Panc1 (cell line): ENCODE results near the gene ATP2C1.

Experiments used
- POLR2AphosphoS5 ChIP-seq: IDR thresholded peaks from 2 replicates; pipeline ENCODE4 v1.6.1; 2012; ENCODE audit warnings: mild to moderate bottlenecking, low read depth, low read length, moderate library complexity
- REST ChIP-seq, 2 experiments: IDR thresholded peaks; 2 replicates each; pipeline ENCODE4 v1.6.1; 2011 to 2012; ENCODE audit warnings: low read depth in 2 of 2, control low read depth in 1 of 2, low read length in 1 of 2, mild to moderate bottlenecking in 1 of 2, moderate library complexity in 1 of 2; ENCODE audit not compliant: insufficient read depth in 1 of 2
- TF ChIP-seq, protein P1 (sequence below): fragments of 450-650 bp; IDR thresholded peaks from 2 replicates; pipeline ENCODE4 v1.5.1; 2017; ENCODE audit warnings: mild to moderate bottlenecking

- TF ChIP-seq, protein P1, sequence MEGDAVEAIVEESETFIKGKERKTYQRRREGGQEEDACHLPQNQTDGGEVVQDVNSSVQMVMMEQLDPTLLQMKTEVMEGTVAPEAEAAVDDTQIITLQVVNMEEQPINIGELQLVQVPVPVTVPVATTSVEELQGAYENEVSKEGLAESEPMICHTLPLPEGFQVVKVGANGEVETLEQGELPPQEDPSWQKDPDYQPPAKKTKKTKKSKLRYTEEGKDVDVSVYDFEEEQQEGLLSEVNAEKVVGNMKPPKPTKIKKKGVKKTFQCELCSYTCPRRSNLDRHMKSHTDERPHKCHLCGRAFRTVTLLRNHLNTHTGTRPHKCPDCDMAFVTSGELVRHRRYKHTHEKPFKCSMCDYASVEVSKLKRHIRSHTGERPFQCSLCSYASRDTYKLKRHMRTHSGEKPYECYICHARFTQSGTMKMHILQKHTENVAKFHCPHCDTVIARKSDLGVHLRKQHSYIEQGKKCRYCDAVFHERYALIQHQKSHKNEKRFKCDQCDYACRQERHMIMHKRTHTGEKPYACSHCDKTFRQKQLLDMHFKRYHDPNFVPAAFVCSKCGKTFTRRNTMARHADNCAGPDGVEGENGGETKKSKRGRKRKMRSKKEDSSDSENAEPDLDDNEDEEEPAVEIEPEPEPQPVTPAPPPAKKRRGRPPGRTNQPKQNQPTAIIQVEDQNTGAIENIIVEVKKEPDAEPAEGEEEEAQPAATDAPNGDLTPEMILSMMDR, result no peak
- TF ChIP-seq REST (IDR thresholded peaks at IDR 0.05; ENCODE audit: insufficient read depth in 1 of 2, low read depth in 2 of 2, low read length in 1 of 2) (no peak), POLR2AphosphoS5 (no peak)
Observed at GRCh38 chr3:130916507-130917167, 22.8 kb downstream of the ATP2C1 start.
